Umbilical cord (tissue), 2 donors: ENCODE measurements around the gene NAXD. TPM values are rescaled to one million over a fixed set of nuclear protein-coding genes. Genes with fewer than 3 reads are reported as not detected.
"Not testable (repeated sequence)": the region's sequence is repeated elsewhere in the genome, so short reads cannot be mapped to it uniquely, and the experiment has no call there.

Source experiments
- DNase-seq: peaks from one replicate; pipeline ENCODE4 v3.0.0-alpha.2; 2015; ENCODE audit warnings: low spot score
- total RNA-seq: library from RNA; depleted of rRNA; stranded (reverse); fragments of >200 nt; gene quantifications from one replicate; pipeline ENCODE4 v1.2.3, GENCODE V29; 2014; ENCODE audit warnings: low replicate concordance; ENCODE audit not compliant: insufficient read depth

NAXD gene
- total RNA-seq, 1 donor from 2014 or later: 13.5 TPM

GRCh38 chr13:110593430-110594130, 21.8 kb upstream of the NAXD start:
- DNase-seq: peak; percentile 74

- peak; percentile 29 for DNase-seq
These were observed 18.2 kb upstream of the NAXD start for GRCh38 chr13:110597041-110597689.

- no peak for DNase-seq
These were observed 15.0 kb upstream of the NAXD start for GRCh38 chr13:110600261-110600819.

- no peak for DNase-seq
These were observed 14.4 kb upstream of the NAXD start for GRCh38 chr13:110600980-110601379.

- DNase-seq: no peak
These were observed 10.2 kb upstream of the NAXD start for GRCh38 chr13:110605132-110605531.

GRCh38 chr13:110606281-110606680, 9.1 kb upstream of the NAXD start:
- not testable (repeated sequence) for DNase-seq

- DNase-seq: no peak
These were observed 7.6 kb upstream of the NAXD start for GRCh38 chr13:110607675-110608224.

GRCh38 chr13:110610955-110611595, 4.3 kb upstream of the NAXD start:
- no peak for DNase-seq

GRCh38 chr13:110615005-110615321, 382 bp upstream of the NAXD start:
- no peak for DNase-seq

GRCh38 chr13:110616103-110617101, 1.1 kb downstream of the NAXD start:
- DNase-seq: no peak

GRCh38 chr13:110617321-110618072, 2.2 kb downstream of the NAXD start:
- DNase-seq: peak; percentile 60

- DNase-seq: no peak
These were observed 2.8 kb downstream of the NAXD start for GRCh38 chr13:110618167-110618566.

GRCh38 chr13:110618780-110619179, 3.4 kb downstream of the NAXD start:
- DNase-seq: no peak

GRCh38 chr13:110620596-110620995, 5.3 kb downstream of the NAXD start:
- no peak for DNase-seq

GRCh38 chr13:110624766-110625756, 9.7 kb downstream of the NAXD start:
- no peak for DNase-seq

GRCh38 chr13:110625771-110626321, 10.5 kb downstream of the NAXD start:
- DNase-seq: no peak

GRCh38 chr13:110626521-110626920, 11.2 kb downstream of the NAXD start:
- DNase-seq: no peak

- DNase-seq: no peak
These were observed 12.0 kb downstream of the NAXD start for GRCh38 chr13:110627351-110627750.
